Neural cell (in vitro differentiated cells): Measurements from ENCODE around the gene CDYL. TPM values are rescaled to one million over a fixed set of nuclear protein-coding genes. Genes with fewer than 3 reads are reported as not detected.

ENCODE experiments used
- H2AFZ ChIP-seq: fragments of 200-600, 300-800 bp; sonication (generic), shearing (Covaris generic); 2 replicates; pipeline ENCODE4 v1.6.0; 2014; ENCODE audit warnings: low read depth, mild to moderate bottlenecking, antibody characterized with exemption, low read length, moderate library complexity
- H3F3A ChIP-seq: fragments of 200-600 bp; shearing (Covaris generic); 2 replicates; pipeline ENCODE4 v1.6.1; 2016; ENCODE audit warnings: mild to moderate bottlenecking, moderate library complexity, mixed read lengths, antibody characterized with exemption, low read length; ENCODE audit not compliant: insufficient read depth, poor library complexity, severe bottlenecking
- H3K27ac ChIP-seq: fragments of 200-600, 300-800 bp; sonication (generic), shearing (Covaris generic); 2 replicates; pipeline ENCODE4 v1.5.1; 2014; ENCODE audit warnings: mild to moderate bottlenecking, low read length, moderate library complexity
- H3K27me3 ChIP-seq: fragments of 300-800, 200-600 bp; sonication (generic), shearing (Covaris generic); 2 replicates; pipeline ENCODE4 v1.6.0; 2014; ENCODE audit warnings: mild to moderate bottlenecking, low read depth, low read length, moderate library complexity; ENCODE audit not compliant: insufficient read depth
- H3K36me3 ChIP-seq: fragments of 300-800, 200-600 bp; sonication (generic), shearing (Covaris generic); 2 replicates; pipeline ENCODE4 v1.5.1; 2014; ENCODE audit warnings: mild to moderate bottlenecking, antibody characterized with exemption, low read length, moderate library complexity; ENCODE audit not compliant: insufficient read depth
- H3K4me2 ChIP-seq: fragments of 300-800, 200-600 bp; sonication (generic), shearing (Covaris generic); 2 replicates; pipeline ENCODE4 v1.6.0; 2014; ENCODE audit warnings: mild to moderate bottlenecking, low read length
- H3K4me3 ChIP-seq: fragments of 300-800, 200-600 bp; sonication (generic), shearing (Covaris generic); 2 replicates; pipeline ENCODE4 v1.5.1; 2014; ENCODE audit warnings: mild to moderate bottlenecking, low read length, moderate library complexity
- H3K79me2 ChIP-seq: fragments of 200-600 bp; shearing (Covaris generic); replicated peaks from 2 replicates; pipeline ENCODE4 v1.6.0; 2014; ENCODE audit warnings: mild to moderate bottlenecking, low read length, moderate library complexity; ENCODE audit not compliant: insufficient read depth
- H3K9ac ChIP-seq: fragments of 300-800, 200-600 bp; sonication (generic), shearing (Covaris generic); 2 replicates; pipeline ENCODE4 v1.6.1; 2016; ENCODE audit warnings: mild to moderate bottlenecking, low read length, mixed read lengths
- H3K9me2 ChIP-seq: fragments of 200-600 bp; shearing (Covaris generic); 2 replicates; pipeline ENCODE4 v1.6.1; 2016; ENCODE audit warnings: mild to moderate bottlenecking, low read length, mixed read lengths; ENCODE audit not compliant: insufficient read depth
- H3K9me3 ChIP-seq: fragments of 200-600, 300-800 bp; sonication (generic), shearing (Covaris generic); 2 replicates; pipeline ENCODE4 v1.6.1; 2016; ENCODE audit warnings: mild to moderate bottlenecking, mixed run types, low read length, moderate library complexity, mixed read lengths
- H4K20me1 ChIP-seq: fragments of 200-600 bp; shearing (Covaris generic); 2 replicates; pipeline ENCODE4 v1.6.1; 2016; ENCODE audit warnings: mild to moderate bottlenecking, mixed run types; ENCODE audit not compliant: insufficient read depth
- EP300 ChIP-seq: fragments of 450-650 bp; conservative IDR thresholded peaks from 2 replicates; pipeline ENCODE4 v1.6.1; 2014; ENCODE audit warnings: antibody characterized with exemption, mild to moderate bottlenecking, moderate library complexity; ENCODE audit not compliant: poor library complexity, severe bottlenecking
- EZH2 ChIP-seq: fragments of 200-600, 300-800 bp; shearing (Covaris generic), sonication (generic); IDR thresholded peaks from 2 replicates; pipeline ENCODE4 v1.6.1; 2014; ENCODE audit warnings: antibody characterized with exemption, low read length, borderline replicate concordance, mild to moderate bottlenecking; ENCODE audit not compliant: insufficient read depth, poor library complexity, severe bottlenecking
- MXI1 ChIP-seq: fragments of 450-650 bp; conservative IDR thresholded peaks from 2 replicates; pipeline ENCODE4 v1.6.1; 2014; ENCODE audit warnings: antibody characterized with exemption, mild to moderate bottlenecking; ENCODE audit not compliant: poor library complexity, severe bottlenecking
- POLR2AphosphoS5 ChIP-seq: IDR thresholded peaks from 2 replicates; pipeline ENCODE4 v1.6.1; 2012
- RAD21 ChIP-seq: fragments of 450-650 bp; conservative IDR thresholded peaks from 2 replicates; pipeline ENCODE4 v1.6.1; 2014; ENCODE audit warnings: antibody characterized with exemption, mild to moderate bottlenecking, moderate library complexity
- SMC3 ChIP-seq: fragments of 450-650 bp; conservative IDR thresholded peaks from 2 replicates; pipeline ENCODE4 v1.6.1; 2014; ENCODE audit warnings: antibody characterized with exemption, mild to moderate bottlenecking, moderate library complexity; ENCODE audit not compliant: poor library complexity
- TAF1 ChIP-seq: IDR thresholded peaks from 2 replicates; pipeline ENCODE4 v1.6.1; 2012; ENCODE audit warnings: low read depth
- polyA plus RNA-seq: library from polyadenylated mRNA; depleted of rRNA; stranded (reverse); fragments of >200 nt; gene quantifications from 2 replicates; pipeline ENCODE4 v1.2.3, GENCODE V29; 2014
- TF ChIP-seq, protein P1 (sequence below): fragments of 450-650 bp; IDR thresholded peaks from 2 replicates; pipeline ENCODE4 v1.5.1; 2014; ENCODE audit warnings: antibody characterized with exemption, mild to moderate bottlenecking, moderate library complexity; ENCODE audit not compliant: poor library complexity, severe bottlenecking
- TF ChIP-seq, protein P2 (sequence below): IDR thresholded peaks from 2 replicates; pipeline ENCODE4 v1.6.1; 2012; ENCODE audit warnings: borderline replicate concordance

Gene CDYL
- polyA plus RNA-seq, 1 donor from 2014 or later = 5.2 TPM

DNA sequence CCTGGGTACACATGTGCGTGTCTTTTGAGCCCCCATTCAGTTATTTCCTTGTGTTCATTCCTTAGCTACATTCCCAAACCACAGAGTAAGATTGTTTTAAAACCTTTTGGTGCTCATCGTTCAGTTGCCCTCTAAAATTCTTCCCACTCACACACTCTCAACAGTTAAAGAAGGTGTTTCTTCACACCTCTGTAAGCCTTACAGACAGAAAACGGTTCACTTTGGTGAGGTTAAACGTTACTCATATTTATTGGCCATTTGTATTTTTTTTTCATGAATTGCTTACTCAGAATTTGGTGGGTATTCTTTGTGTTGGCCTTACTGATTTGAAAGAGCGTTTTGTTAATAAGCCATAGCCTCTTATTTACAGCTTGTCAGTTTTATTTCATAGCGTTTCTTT is 97.7 kb downstream of the CDYL start:
- Histone ChIP-seq H3K9ac (no peak overlapping the region), H3K4me3 (no peak overlapping the region), H3K9me2 (no peaks in the 10 kb centered on the region), H3K27me3 (no peaks in the 10 kb centered on the region), H3K4me2 (no peak overlapping the region), H4K20me1 (no peaks in the 10 kb centered on the region), H3K36me3 (no peaks in the 10 kb centered on the region), H2AFZ (no peak overlapping the region), H3K79me2 (peaks cover 33% of the 10 kb centered on the region), H3K9me3 (no peaks in the 10 kb centered on the region), H3K27ac (no peak overlapping the region), H3F3A (no peaks in the 10 kb centered on the region)
- TF ChIP-seq EP300 (no peak), SMC3 (no peak), TAF1 (no peak), EZH2 (no peak), POLR2AphosphoS5 (no peak), RAD21 (no peak), MXI1 (no peak)
- TF ChIP-seq, protein P1, sequence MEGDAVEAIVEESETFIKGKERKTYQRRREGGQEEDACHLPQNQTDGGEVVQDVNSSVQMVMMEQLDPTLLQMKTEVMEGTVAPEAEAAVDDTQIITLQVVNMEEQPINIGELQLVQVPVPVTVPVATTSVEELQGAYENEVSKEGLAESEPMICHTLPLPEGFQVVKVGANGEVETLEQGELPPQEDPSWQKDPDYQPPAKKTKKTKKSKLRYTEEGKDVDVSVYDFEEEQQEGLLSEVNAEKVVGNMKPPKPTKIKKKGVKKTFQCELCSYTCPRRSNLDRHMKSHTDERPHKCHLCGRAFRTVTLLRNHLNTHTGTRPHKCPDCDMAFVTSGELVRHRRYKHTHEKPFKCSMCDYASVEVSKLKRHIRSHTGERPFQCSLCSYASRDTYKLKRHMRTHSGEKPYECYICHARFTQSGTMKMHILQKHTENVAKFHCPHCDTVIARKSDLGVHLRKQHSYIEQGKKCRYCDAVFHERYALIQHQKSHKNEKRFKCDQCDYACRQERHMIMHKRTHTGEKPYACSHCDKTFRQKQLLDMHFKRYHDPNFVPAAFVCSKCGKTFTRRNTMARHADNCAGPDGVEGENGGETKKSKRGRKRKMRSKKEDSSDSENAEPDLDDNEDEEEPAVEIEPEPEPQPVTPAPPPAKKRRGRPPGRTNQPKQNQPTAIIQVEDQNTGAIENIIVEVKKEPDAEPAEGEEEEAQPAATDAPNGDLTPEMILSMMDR = no peak
- TF ChIP-seq, protein P2, sequence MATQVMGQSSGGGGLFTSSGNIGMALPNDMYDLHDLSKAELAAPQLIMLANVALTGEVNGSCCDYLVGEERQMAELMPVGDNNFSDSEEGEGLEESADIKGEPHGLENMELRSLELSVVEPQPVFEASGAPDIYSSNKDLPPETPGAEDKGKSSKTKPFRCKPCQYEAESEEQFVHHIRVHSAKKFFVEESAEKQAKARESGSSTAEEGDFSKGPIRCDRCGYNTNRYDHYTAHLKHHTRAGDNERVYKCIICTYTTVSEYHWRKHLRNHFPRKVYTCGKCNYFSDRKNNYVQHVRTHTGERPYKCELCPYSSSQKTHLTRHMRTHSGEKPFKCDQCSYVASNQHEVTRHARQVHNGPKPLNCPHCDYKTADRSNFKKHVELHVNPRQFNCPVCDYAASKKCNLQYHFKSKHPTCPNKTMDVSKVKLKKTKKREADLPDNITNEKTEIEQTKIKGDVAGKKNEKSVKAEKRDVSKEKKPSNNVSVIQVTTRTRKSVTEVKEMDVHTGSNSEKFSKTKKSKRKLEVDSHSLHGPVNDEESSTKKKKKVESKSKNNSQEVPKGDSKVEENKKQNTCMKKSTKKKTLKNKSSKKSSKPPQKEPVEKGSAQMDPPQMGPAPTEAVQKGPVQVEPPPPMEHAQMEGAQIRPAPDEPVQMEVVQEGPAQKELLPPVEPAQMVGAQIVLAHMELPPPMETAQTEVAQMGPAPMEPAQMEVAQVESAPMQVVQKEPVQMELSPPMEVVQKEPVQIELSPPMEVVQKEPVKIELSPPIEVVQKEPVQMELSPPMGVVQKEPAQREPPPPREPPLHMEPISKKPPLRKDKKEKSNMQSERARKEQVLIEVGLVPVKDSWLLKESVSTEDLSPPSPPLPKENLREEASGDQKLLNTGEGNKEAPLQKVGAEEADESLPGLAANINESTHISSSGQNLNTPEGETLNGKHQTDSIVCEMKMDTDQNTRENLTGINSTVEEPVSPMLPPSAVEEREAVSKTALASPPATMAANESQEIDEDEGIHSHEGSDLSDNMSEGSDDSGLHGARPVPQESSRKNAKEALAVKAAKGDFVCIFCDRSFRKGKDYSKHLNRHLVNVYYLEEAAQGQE = no peak

DNA sequence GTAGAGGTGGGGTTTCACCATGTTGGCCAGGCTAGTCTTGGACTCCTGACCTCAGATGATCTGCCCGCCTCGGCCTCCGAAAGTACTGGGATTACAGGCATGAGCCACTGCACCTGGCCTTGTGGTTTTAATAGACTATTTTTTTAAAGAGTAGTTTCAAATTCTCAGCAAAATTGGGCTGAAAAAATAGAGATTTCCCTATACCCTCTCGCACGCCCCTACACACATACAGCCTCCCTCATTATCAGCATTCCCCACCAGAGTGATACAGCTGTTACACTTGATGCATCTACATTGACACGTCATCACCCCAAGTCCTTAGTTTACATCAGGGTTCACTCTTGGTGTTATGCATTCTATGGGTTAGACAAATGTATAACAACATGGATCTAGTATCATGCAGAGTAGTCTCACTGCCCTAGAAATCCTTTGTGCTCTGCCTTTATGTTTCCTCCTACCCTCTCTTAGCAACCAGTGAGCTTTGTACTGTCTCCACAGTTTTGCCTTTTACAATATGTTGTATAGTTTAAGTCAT is 103.6 kb downstream of the CDYL start:
- TF ChIP-seq MXI1 (no peak), TAF1 (no peak), RAD21 (no peak), EZH2 (no peak), EP300 (no peak), POLR2AphosphoS5 (no peak), SMC3 (no peak)
- TF ChIP-seq, protein P1 = no peak
- TF ChIP-seq, protein P2 = no peak
- no peak overlapping the region for H3K9ac ChIP-seq
- H3K27ac ChIP-seq = no peak overlapping the region
- no peak overlapping the region for H3K4me3 ChIP-seq
- no peaks in the 10 kb centered on the region for H3K9me2 ChIP-seq
- H2AFZ ChIP-seq = no peak overlapping the region
- no peaks in the 10 kb centered on the region for H3K27me3 ChIP-seq
- H3F3A ChIP-seq = no peaks in the 10 kb centered on the region
- H3K36me3 ChIP-seq = no peaks in the 10 kb centered on the region
- H4K20me1 ChIP-seq = no peaks in the 10 kb centered on the region
- no peak overlapping the region for H3K4me2 ChIP-seq
- peaks cover 14% of the 10 kb centered on the region for H3K79me2 ChIP-seq
- H3K9me3 ChIP-seq = no peaks in the 10 kb centered on the region
